Cerebellar cortex (tissue), 1 donor: Measurements from ENCODE around the gene KCNK7.
"Not testable (repeated sequence)": the region's sequence is repeated elsewhere in the genome, so short reads cannot be mapped to it uniquely, and the experiment has no call there.

Source experiments
- DNase-seq: peaks from one replicate; pipeline ENCODE4 v3.0.0-alpha.2; 2015; ENCODE audit warnings: low spot score

KCNK7 gene

GRCh38 chr11:65595543-65596281, at the start of gene KCNK7:
KCNK7 (minus strand) TSS chr11:65595800; CDS start chr11:65595772, 28 bp downstream.
- DNase-seq: no peak

- DNase-seq: no peak
Observed at GRCh38 chr11:65644837-65645236, 49.2 kb upstream of the KCNK7 start.

GRCh38 chr11:65643971-65644370, 48.4 kb upstream of the KCNK7 start:
- no peak for DNase-seq

GRCh38 chr11:65642014-65642671, 46.5 kb upstream of the KCNK7 start:
- no peak for DNase-seq

GRCh38 chr11:65641297-65642013, 45.9 kb upstream of the KCNK7 start:
- no peak for DNase-seq

- no peak for DNase-seq
Observed at GRCh38 chr11:65640483-65641296, 45.1 kb upstream of the KCNK7 start.

- no peak for DNase-seq
Observed at GRCh38 chr11:65639623-65640482, 44.3 kb upstream of the KCNK7 start.

- not testable (repeated sequence) for DNase-seq
Observed at GRCh38 chr11:65639228-65639597, 43.6 kb upstream of the KCNK7 start.

- peak; percentile 80 for DNase-seq
Observed at GRCh38 chr11:65637794-65638419, 42.3 kb upstream of the KCNK7 start, which contains the start of gene SIPA1. SIPA1 (plus strand) TSS chr11:65638101; CDS start chr11:65640922, 2,821 bp downstream.

GRCh38 chr11:65637032-65637557, 41.5 kb upstream of the KCNK7 start:
- DNase-seq: no peak

GRCh38 chr11:65636108-65637031, 40.8 kb upstream of the KCNK7 start:
- DNase-seq: no peak

- DNase-seq: no peak
Observed at GRCh38 chr11:65634905-65635731, 39.5 kb upstream of the KCNK7 start.

GRCh38 chr11:65634440-65634839, 38.8 kb upstream of the KCNK7 start:
- DNase-seq: no peak

- no peak for DNase-seq
Observed at GRCh38 chr11:65634109-65634436, 38.5 kb upstream of the KCNK7 start.

GRCh38 chr11:65633390-65634108, 37.9 kb upstream of the KCNK7 start:
- DNase-seq: no peak

- DNase-seq: no peak
Observed at GRCh38 chr11:65630215-65630614, 34.6 kb upstream of the KCNK7 start.

- no peak for DNase-seq
Observed at GRCh38 chr11:65629579-65629978, 34.0 kb upstream of the KCNK7 start.

- no peak for DNase-seq
Observed at GRCh38 chr11:65627202-65627601, 31.6 kb upstream of the KCNK7 start.
